Hepatic stellate cell (primary cell): ENCODE results near the gene SCLY.

ENCODE experiments used
- DNase-seq: peaks from one replicate; pipeline ENCODE4 v3.0.0; 2011; ENCODE audit warnings: low spot score

Gene SCLY

DNA sequence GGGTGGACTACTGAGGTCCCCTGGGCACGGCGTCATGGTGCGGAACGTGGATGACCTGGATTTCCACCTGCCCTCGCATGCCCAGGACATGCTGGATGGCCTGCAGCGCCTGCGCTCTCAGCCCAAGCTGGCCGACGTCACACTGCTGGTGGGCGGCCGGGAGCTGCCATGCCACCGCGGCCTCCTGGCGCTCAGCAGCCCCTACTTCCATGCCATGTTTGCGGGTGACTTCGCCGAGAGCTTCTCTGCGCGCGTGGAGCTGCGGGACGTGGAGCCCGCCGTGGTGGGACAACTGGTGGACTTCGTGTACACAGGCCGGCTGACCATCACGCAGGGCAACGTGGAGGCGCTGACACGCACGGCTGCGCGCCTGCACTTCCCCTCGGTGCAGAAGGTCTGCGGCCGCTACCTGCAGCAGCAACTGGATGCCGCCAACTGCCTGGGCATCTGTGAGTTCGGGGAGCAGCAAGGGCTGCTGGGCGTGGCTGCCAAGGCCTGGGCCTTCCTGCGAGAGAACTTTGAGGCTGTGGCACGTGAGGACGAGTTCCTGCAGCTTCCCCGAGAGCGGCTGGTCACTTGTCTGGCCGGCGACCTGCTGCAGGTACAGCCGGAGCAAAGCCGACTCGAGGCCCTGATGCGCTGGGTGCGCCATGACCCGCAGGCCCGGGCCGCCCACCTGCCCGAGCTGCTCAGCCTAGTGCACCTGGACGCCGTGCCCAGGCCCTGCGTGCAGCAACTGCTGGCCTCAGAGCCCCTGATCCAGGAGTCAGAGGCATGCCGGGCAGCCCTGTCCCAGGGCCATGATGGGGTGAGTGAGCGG is 80.1 kb downstream of the SCLY start:
- DNase-seq: no peak

DNA sequence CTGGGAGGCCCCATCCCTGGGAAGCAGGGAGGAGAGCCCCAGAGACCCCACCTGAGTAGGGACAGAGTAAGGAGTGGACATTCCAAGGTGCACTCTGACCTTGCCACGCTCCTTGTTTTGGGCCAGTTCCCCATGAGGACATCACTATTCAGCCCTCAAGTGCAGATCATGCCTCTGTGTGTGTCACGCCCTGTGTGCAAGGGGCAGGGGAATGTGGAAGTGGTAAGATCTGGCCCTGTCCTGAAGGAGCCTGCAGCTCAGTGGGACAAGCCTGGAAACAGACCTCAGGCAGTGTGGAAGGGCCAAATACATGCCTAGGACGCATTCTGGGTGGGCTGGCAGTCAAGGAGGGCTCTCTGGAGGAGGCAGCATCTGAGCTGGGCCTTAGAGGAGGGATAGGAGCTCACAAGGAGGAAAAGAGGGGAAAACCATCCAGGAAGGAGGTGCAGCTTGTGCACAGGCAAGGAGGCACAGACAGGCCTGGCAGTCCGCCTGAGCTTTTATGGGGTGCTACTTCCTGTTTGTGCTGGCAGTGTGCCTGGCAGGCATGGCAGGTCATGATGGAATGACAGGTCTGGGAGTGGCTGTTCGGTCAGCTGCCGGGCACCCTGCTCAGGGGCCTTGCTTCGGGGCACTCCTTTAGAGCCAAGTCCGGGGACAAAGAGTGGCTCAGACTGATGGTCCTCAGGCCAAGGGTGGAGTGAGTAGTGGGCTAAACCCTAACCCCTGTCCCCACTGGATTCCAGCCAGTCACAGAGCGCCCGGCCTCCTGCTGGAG is 80.9 kb downstream of the SCLY start:
- no peak for DNase-seq

DNA sequence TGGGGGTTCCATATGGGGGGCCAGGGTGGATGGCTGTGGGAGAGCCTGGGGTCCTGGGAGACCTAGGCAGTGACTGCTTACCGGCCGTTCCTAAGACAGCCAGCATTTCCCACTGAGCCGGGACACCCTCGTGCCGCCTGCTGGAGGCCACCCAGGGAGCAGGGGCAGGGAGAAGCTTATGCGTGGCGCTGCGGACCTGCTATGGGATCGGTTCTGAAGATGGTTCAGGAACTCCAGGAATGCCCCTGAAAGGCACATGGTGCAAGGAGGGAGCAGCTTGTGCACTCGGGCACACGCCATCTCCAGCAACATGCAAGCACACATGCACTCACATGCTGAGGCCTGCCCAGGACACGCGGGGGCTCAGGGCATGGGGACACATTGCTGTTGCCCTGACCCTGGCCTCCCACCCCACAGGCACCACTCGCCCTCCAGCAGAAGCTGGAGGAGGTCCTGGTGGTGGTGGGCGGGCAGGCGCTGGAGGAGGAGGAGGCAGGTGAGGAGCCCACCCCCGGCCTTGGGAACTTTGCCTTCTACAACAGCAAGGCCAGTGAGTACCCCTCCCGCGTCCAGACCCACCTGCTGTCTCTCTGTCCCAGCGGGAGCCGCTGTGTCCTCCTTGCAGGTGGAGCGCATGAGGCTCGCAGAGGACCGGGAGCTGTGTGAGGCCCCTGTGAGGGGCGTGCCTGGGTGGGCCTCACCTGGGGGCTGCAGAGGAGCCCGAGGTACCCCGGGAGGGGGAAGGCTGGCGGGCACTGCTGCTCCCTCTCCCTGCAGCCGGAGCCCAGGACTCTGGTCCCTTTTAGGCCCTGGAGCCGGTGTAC is 81.8 kb downstream of the SCLY start:
- DNase-seq: no peak

DNA sequence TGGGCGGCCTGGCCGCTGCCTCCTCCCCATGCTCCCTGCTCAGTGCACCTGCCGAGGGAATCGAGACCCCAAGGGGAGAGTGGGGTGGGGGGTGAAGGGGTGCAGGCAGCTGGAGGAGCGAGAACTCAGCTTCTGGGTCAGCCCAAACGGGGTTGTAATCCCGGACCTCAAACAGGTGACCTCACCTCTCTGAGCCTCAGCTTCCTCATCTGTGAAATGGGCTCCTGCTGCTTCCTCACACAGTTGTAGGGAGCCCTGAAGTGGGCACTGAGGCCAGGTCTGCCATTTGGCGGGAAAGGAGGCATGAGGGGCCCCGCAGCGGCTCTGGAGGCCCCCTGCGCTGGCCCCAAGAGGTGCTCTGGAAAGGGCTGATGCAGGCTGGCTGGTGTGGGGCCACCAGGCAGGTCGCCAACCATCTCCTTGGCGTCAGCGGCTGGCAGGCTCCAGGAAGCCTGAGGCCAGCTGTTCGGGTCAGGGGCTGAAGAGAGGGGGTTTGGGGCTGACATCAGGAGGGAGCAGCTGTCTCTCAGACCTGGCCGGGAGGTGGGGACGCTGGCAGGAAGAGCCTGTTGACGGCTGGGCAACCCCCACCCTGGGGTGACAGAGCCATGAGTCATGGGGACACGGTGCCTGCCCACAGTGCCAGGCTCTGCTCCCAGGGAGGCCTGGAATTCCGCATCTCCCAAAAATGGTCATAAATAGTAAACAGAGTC is 82.6 kb downstream of the SCLY start:
- DNase-seq: peak; percentile 76

DNA sequence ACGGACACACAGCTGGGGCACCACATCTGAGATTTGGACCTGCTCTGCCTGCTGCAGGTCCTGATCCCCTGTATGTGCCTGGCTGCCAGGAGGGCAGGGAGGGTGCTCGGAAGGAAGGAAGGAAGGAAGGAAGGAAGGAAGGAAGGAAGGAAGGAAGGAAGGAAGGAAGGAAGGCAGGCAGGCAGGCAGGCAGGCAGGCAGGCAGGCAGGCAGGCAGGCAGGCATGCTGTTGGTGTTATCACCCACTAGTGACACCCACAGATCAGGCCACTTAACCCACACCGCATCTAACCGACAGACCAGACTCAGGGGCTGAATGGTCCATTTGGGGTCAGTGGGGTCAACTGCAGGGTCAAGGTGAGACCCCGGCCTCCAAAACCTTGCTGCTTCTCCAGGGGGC is 83.5 kb downstream of the SCLY start:
- no peak for DNase-seq

DNA sequence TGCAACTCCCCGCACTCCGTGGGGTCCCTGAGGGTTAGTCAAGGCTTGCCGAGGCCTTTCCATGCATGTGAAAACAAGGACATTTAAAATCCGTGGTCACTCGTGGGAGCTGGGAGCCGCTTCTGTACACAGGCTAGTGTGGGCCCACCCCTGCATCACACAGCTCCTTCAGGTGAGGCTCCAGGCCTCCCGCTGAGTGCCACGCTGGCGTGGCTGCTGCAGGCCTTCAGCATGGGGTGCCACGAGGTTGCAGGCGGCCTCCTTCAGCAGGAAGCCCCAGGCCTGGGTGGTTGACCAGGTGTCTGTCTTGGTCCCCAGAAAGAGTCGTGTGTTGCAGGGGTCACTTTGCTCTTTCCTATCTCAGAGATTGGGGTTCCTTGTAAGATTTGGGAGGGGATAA is 84.2 kb downstream of the SCLY start:
- DNase-seq: no peak

DNA sequence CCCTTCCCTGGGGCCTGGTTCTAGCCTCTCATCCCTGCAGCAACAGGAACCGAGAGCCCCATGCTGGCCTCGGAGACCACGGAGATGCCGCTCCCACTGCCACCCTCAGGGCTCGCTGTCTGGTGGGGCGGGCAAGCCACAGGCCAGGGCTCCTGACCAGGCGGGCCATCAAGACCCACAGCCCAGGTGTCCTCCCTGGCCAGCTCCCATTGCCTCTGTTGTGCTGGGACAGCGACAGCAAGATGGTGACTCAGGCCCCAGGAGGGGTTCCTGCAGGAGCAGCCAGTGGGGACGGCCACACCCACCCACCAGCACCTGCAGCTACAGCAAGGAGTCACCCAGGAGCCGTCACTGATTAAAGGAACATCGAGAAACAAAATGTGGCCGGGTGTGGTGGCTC is 85.0 kb downstream of the SCLY start:
- DNase-seq: no peak

DNA sequence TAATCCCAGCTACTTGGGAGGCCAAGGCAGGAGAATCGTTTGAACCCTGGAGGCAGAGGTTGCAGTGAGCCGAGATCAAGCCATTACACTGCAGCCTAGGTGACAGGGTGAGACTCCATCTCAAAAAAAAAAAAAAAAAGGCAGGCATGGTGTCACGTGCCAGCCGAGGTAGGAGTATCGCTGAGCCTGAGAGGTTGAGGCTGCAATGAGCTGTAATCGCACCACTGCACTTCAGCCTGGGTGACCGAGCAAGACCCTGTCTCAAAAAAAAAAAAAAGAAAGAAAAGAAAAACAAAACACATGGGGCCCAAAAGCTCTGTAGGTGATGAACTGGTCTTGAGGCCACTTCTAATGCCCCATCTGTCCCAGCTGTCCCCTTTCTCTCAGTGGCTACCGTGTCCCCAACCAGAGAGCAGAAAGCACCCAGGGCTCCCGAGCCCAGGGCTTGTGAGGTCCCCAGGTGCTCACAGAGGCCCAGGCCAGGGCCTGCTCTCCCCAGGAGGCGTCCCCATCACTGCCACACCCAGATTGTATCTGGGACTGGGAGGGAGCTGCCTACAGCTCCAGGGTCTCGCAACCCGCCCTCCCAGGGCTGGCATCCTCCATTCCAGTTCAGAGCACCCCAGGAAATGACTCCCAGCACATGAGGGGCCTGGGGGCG is 86.2 kb downstream of the SCLY start:
- DNase-seq: no peak

DNA sequence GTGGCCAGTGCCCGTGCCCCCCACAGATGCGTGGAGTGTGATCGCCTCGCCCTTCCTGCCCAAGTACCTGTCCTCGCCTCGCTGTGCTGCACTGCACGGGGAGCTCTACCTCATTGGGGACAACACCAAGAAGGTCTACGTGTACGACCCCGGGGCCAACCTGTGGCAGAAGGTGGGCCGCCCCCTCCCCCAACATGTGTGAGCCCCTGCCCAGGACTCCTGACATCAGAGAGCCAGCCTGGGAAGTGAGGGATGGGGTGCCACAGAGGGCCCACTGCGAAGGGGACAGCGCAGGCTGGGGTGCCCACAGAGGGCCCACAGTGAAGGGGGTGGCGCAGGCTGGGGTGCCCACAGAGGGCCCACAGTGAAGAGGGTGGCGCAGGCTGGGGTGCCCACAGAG is 88.2 kb downstream of the SCLY start:
- no peak for DNase-seq
